Right renal cortex interstitium (tissue), 3 donors: Measurements from ENCODE around the gene ZNF853. TPM values are rescaled to one million over a fixed set of nuclear protein-coding genes. Genes with fewer than 3 reads are reported as not detected.
"Not testable (repeated sequence)": the region's sequence is repeated elsewhere in the genome, so short reads cannot be mapped to it uniquely, and the experiment has no call there.

ENCODE experiments used
- DNase-seq, 3 donors: peaks; one replicate each; pipeline ENCODE4 v3.0.0-alpha.2; 2013; ENCODE audit warnings: low read depth in 3 of 3, low spot score in 2 of 3
- polyA plus RNA-seq, 3 donors: library from polyadenylated mRNA; unstranded; fragments of 120-200 nt; gene quantifications; one replicate each; pipeline ENCODE4 v1.2.1, GENCODE V29; 2013; ENCODE audit not compliant: insufficient read length in 3 of 3

ZNF853 gene
- polyA plus RNA-seq, 3 donors = 15.0 to 16.8 (median 16.3) TPM

- no peak for DNase-seq
Measured at GRCh38 chr7:6650086-6650485, 34.7 kb downstream of the ZNF853 start.

- DNase-seq = no peak
Measured at GRCh38 chr7:6650521-6651011, 35.2 kb downstream of the ZNF853 start.

DNA sequence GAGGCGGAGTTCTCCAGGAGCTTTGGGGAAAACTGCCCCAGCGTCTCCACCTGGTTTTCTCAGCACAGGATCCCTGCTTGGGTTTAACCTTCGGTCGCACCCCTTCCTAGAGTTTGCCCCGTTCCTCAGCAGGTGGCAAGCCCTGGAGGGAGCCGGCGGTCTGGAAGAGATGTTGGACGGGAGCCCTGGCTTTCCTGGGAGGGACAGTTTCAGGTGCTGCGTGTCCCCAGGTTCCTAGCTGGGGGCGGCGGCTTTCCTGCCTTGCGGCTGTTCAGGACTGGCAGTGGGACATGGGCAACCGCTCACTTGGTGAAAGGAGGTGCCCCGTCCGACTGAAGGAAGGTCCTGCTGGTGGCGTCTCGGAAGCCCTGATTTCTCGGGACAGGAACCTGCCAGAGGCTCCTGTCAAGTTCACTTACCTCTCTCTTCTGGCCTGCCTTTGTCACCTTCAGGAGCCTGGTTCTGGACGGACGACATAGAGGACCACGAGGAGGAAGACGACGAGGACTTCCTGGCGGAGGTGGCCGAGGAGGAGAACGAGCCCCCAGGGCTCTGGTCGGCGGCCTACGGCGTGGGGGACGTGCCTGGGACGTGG, 36.5 kb downstream of the ZNF853 start:
- DNase-seq = no peak

GRCh38 chr7:6652446-6653011, 37.1 kb downstream of the ZNF853 start:
- no peak for DNase-seq

- DNase-seq = no peak
Measured at GRCh38 chr7:6653071-6654003, 37.9 kb downstream of the ZNF853 start.

- DNase-seq = no peak
Measured at GRCh38 chr7:6654113-6654841, 38.9 kb downstream of the ZNF853 start.

- DNase-seq = no peak
Measured at GRCh38 chr7:6654842-6655610, 39.6 kb downstream of the ZNF853 start.

GRCh38 chr7:6655636-6656385, 40.4 kb downstream of the ZNF853 start:
- DNase-seq = no peak

GRCh38 chr7:6656413-6656812, 41.0 kb downstream of the ZNF853 start:
- DNase-seq = no peak

- DNase-seq = no peak
Measured at GRCh38 chr7:6658618-6659345, 43.4 kb downstream of the ZNF853 start.

GRCh38 chr7:6670851-6671250, 55.4 kb downstream of the ZNF853 start:
- DNase-seq = not testable (repeated sequence)

Other genes with a start within 250 kb of the ZNF853 start
- gene RAC1, start 241.1 kb upstream of the ZNF853 start, polyA plus RNA-seq = 100 to 1,000 TPM; 277 to 295 (median 283) TPM
- gene DAGLB, start 167.7 kb upstream of the ZNF853 start, polyA plus RNA-seq = 10 to 100 TPM; 12.4 to 16.4 (median 14.7) TPM
- gene KDELR2, start 131.5 kb upstream of the ZNF853 start, polyA plus RNA-seq = 100 to 1,000 TPM; 190 to 198 (median 195) TPM
- under 1 TPM; 0.40 to 0.61 (median 0.57) TPM for gene GRID2IP, start 64.1 kb upstream of the ZNF853 start, polyA plus RNA-seq
- gene ZDHHC4, start 38.2 kb upstream of the ZNF853 start, polyA plus RNA-seq = 10 to 100 TPM; 77.4 to 90.8 (median 80.5) TPM
- 10 to 100 TPM; 29.8 to 32.8 (median 31.1) TPM for gene INTS15, start 25.6 kb upstream of the ZNF853 start, polyA plus RNA-seq
- gene ZNF316, start 21.7 kb downstream of the ZNF853 start, polyA plus RNA-seq = 10 to 100 TPM; 37.0 to 39.1 (median 37.9) TPM
- gene ZNF12, start 91.3 kb downstream of the ZNF853 start, polyA plus RNA-seq = 10 to 100 TPM; 40.6 to 45.5 (median 42.0) TPM
- gene RSPH10B2, start 138.5 kb downstream of the ZNF853 start, polyA plus RNA-seq = 1 to 10 TPM in 1 of 3 donors, under 1 TPM in 2; 0.50 to 1.1 (median 0.96) TPM
- 10 to 100 TPM; 61.4 to 63.9 (median 63.3) TPM for gene CCZ1B, start 210.7 kb downstream of the ZNF853 start, polyA plus RNA-seq